K562 (cell line): ENCODE measurements around the gene EDN2.

ENCODE experiments used
- CREB1 ChIP-seq, 2 experiments: sonication (generic) in 1 of 2; formaldehyde crosslinking in 1 of 2; IDR thresholded peaks; 2 replicates each; pipeline versions ENCODE4 v1.6.1 to v1.8.0; 2012 to 2022; ENCODE audit warnings: inconsistent platforms in 1 of 2, mild to moderate bottlenecking in 1 of 2, missing genetic modification reagents in 1 of 2, moderate library complexity in 1 of 2
- EP300 ChIP-seq: IDR thresholded peaks from 2 replicates; pipeline ENCODE4 v1.6.1; 2012; ENCODE audit warnings: low read length, improper control_type of control experiment
- GABPA ChIP-seq: fragments of 200-800 bp; sonication (Bioruptor generic); conservative IDR thresholded peaks from 2 replicates; pipeline ENCODE4 v1.6.1; 2016; ENCODE audit warnings: low read depth, missing genetic modification characterization, missing compliant biosample characterization
- HLTF ChIP-seq: fragments of 450-650 bp; IDR thresholded peaks from 2 replicates; pipeline ENCODE4 v1.6.1; 2016
- LEF1 ChIP-seq: fragments of 450-650 bp; IDR thresholded peaks from 2 replicates; pipeline ENCODE4 v1.6.1; 2016; ENCODE audit warnings: mild to moderate bottlenecking
- SNIP1 ChIP-seq: fragments of 450-650 bp; IDR thresholded peaks from 2 replicates; pipeline ENCODE4 v1.7.1; 2017; ENCODE audit warnings: low read depth, mild to moderate bottlenecking
- ZZZ3 ChIP-seq: fragments of 450-650 bp; IDR thresholded peaks from 2 replicates; pipeline ENCODE4 v1.6.1; 2016; ENCODE audit warnings: antibody characterized with exemption, mild to moderate bottlenecking, moderate library complexity
- TF ChIP-seq, protein P1 (sequence below), 3 experiments: IDR thresholded peaks in 2 of 3; conservative IDR thresholded peaks in 1 of 3; 2 replicates each; pipeline ENCODE4 v1.5.1; 2011 to 2012; ENCODE audit warnings: low read length in 3 of 3, mild to moderate bottlenecking in 3 of 3, control low read depth in 2 of 3, improper control_type of control experiment in 1 of 3, inconsistent platforms in 1 of 3, low read depth in 1 of 3, mixed read lengths in 1 of 3, moderate library complexity in 1 of 3; ENCODE audit not compliant: insufficient read depth in 2 of 3

DNA sequence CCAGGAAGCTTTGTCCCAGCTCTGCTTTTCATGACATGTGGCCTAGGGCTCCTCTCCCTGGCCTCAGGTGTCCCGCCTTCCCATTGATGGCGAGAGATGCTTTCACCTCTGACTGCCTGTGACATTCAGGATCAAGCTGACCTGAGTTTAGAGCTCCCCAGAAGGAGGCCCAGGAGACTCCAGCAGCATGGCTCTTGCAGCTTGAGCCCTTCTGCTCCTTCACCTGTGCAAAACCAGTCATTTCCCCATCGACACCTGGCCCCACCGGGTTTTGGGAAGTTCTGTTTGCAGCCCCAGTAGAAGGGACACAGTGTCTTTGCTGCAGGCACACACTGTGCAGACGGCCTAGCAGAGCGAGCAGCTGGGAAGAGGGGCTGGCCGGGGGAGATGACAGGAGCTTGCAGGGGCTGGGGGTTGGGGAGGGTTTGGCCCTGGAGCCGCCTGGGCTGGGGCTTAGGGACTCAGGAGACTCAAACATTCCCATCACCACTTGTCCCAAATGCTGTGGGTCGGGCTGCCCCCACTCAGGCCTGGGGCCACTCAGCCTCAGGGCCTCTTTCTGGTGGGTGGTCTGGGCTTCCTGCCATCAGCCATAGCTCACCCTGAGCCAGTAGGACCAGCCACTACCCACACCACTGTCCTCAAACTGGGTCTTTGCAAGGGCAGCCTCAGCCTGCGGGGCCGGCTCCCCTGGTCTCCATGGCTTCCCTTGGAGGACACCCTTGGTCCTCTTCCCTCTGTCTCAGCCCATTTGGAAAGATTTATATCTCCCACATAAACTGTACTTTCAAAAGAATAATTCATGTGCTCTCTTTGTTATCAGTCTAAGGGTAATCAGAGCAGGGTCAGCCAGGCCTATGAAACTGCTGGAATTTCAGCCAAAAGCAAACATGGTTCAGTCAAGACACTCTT lies 3.8 kb upstream of the EDN2 start:
- TF ChIP-seq GABPA (tag), result no peak
- no peak for TF ChIP-seq SNIP1
- no peak for TF ChIP-seq LEF1
- TF ChIP-seq, protein P1, sequence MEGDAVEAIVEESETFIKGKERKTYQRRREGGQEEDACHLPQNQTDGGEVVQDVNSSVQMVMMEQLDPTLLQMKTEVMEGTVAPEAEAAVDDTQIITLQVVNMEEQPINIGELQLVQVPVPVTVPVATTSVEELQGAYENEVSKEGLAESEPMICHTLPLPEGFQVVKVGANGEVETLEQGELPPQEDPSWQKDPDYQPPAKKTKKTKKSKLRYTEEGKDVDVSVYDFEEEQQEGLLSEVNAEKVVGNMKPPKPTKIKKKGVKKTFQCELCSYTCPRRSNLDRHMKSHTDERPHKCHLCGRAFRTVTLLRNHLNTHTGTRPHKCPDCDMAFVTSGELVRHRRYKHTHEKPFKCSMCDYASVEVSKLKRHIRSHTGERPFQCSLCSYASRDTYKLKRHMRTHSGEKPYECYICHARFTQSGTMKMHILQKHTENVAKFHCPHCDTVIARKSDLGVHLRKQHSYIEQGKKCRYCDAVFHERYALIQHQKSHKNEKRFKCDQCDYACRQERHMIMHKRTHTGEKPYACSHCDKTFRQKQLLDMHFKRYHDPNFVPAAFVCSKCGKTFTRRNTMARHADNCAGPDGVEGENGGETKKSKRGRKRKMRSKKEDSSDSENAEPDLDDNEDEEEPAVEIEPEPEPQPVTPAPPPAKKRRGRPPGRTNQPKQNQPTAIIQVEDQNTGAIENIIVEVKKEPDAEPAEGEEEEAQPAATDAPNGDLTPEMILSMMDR (IDR thresholded peaks at IDR 0.05 in 2 of 3, conservative IDR thresholded peaks at IDR 0.05 in 1 of 3; ENCODE audit: insufficient read depth in 2 of 3, low read depth in 1 of 3, low read length in 3 of 3), result no peak
- no peak for TF ChIP-seq CREB1 (IDR thresholded peaks at IDR 0.05)
- TF ChIP-seq CREB1 (CRISPR knock-in tag; IDR thresholded peaks at IDR 0.05), result no peak
- TF ChIP-seq EP300, result no peak
- TF ChIP-seq ZZZ3, result no peak
- no peak for TF ChIP-seq HLTF
